DOHH2 (cell line): ENCODE results near the gene SEC63.

Source experiments
- EZH2phosphoT487 ChIP-seq: fragments of 200-600 bp; sonication (generic); IDR thresholded peaks from 2 replicates; pipeline ENCODE4 v1.6.1; 2017; ENCODE audit warnings: borderline replicate concordance, mild to moderate bottlenecking, antibody characterized with exemption, low read length, moderate library complexity, mixed read lengths
- TF ChIP-seq, protein P1 (sequence below): fragments of 200-600 bp; sonication (generic); IDR thresholded peaks from one replicate; pipeline ENCODE4 v1.5.1; 2014; ENCODE audit warnings: antibody characterized with exemption, mild to moderate bottlenecking, low read depth, low read length; ENCODE audit not compliant: poor library complexity, severe bottlenecking

DNA sequence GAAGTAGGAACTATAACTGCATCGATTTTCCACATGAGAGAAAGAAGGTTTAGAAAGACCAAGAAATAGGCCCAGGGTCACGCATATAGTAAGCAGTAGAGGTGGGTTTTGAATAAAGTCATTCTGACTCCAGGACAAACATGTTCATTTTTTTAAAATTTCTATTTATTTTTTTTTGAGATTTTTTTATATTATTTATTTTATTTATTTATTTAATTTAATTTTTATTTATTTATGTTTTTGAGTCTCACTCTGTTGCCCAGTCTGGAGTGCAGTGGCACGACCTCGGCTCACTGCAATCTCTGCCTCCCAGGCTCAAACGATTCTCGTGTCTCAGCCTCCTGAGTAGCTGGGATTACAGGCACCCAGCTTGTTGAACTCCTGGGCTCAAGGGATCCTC, 13.2 kb upstream of the SEC63 start:
- TF ChIP-seq, protein P1, sequence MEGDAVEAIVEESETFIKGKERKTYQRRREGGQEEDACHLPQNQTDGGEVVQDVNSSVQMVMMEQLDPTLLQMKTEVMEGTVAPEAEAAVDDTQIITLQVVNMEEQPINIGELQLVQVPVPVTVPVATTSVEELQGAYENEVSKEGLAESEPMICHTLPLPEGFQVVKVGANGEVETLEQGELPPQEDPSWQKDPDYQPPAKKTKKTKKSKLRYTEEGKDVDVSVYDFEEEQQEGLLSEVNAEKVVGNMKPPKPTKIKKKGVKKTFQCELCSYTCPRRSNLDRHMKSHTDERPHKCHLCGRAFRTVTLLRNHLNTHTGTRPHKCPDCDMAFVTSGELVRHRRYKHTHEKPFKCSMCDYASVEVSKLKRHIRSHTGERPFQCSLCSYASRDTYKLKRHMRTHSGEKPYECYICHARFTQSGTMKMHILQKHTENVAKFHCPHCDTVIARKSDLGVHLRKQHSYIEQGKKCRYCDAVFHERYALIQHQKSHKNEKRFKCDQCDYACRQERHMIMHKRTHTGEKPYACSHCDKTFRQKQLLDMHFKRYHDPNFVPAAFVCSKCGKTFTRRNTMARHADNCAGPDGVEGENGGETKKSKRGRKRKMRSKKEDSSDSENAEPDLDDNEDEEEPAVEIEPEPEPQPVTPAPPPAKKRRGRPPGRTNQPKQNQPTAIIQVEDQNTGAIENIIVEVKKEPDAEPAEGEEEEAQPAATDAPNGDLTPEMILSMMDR, result no peak
- no peak for TF ChIP-seq EZH2phosphoT487
